GM19099 (cell line): ENCODE results near the gene ATP1A1.
A peak's percentile ranks its signal among the peaks of the same experiment; 100 is the strongest.

Experiments
- POLR2A ChIP-seq: IDR thresholded peaks from 3 replicates; pipeline ENCODE4 v1.6.1; 2011; ENCODE audit warnings: low read depth; ENCODE audit not compliant: insufficient read length; ENCODE audit errors: extremely low read depth

Gene ATP1A1

GRCh38 chr1:116374353-116375147 is 1.5 kb downstream of the ATP1A1 start:
- no peak for TF ChIP-seq POLR2A

DNA sequence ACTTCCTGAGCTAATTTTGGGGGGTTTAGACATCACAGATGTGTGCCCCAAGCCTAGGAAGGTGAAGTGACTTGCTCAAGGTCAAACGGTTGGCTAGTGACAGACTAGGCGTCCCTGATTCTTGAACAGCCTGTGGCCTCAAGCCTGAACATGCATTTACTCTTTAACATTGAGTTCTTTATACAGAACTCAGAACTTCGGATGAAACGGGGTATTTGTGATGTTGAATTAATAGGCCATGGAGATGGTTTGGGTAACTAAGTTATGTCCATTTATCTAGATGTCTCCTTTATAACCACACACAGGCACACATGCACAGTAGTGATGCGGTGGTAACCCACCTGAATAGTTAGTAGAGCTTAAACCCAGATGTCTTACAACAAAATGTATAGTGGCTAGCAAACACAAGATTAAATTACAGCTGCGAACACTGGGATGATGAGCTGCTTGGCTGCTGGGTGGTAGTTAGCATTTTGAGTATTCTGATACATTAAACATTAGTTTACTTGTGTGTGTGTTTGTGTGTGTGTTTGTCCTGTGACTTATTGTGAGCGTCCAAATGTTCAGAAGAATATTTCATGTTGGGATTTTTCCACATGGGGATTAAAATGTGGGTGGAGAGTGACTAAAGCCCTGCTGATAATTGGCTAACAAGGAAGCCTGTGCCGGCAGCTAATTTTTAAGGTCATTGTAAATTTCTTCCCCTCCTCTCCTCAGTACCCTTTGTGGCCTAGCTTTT is 2.3 kb downstream of the ATP1A1 start:
- TF ChIP-seq POLR2A: no peak

DNA sequence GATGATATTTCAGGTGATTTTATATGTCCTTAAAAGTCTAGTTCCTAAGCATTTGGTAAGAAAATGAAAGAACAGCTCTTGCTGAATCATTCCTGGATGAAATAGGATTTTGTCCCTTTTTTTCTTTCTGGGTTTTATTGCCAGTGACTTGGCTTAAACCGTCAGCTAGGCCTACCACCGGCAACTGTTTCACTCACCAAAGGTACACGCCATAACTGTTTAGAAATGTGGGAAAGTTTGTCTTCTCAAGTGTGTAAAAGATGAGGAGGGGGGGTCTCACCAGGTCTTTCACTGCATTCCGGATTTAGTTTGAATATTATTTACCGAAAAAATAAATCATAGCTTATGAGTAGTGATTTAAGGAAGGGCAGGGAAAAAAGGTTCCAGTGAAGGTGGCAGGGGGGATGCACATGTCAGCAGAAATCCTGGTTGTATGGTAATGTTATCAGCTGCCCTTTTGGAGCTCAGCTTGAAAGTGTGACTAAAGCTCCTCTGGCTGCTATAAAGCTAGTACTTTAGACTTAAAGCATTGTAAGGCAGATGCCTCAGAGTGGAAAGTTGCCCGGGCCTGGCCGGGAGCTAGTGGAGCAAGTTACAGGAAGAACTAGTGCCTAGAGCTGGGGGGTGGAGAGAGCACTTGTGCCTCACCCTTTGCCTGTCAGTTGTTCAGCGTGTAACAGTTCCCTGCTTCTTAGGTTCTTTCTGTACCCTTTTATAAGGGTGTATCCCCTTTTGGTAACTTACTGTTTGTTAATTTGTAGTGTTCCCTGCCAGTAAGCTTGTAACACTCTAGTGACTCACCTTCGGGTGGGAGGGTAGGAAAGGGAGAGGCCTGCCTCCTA is 3.1 kb downstream of the ATP1A1 start:
- TF ChIP-seq POLR2A: peak; percentile 16

- no peak for TF ChIP-seq POLR2A
Measured at GRCh38 chr1:116376729-116377086, 3.7 kb downstream of the ATP1A1 start.

- no peak for TF ChIP-seq POLR2A
Measured at GRCh38 chr1:116377541-116378529, 4.8 kb downstream of the ATP1A1 start.

- TF ChIP-seq POLR2A: no peak
Measured at GRCh38 chr1:116379057-116379630, 6.1 kb downstream of the ATP1A1 start.

GRCh38 chr1:116379674-116380498 is 6.8 kb downstream of the ATP1A1 start:
- TF ChIP-seq POLR2A: no peak

- TF ChIP-seq POLR2A: no peak
Measured at GRCh38 chr1:116380499-116381242, 7.6 kb downstream of the ATP1A1 start.

GRCh38 chr1:116382321-116382720 is 9.3 kb downstream of the ATP1A1 start:
- no peak for TF ChIP-seq POLR2A

- no peak for TF ChIP-seq POLR2A
Measured at GRCh38 chr1:116382857-116383483, 9.9 kb downstream of the ATP1A1 start.

GRCh38 chr1:116386042-116386441 is 13.0 kb downstream of the ATP1A1 start:
- no peak for TF ChIP-seq POLR2A

DNA sequence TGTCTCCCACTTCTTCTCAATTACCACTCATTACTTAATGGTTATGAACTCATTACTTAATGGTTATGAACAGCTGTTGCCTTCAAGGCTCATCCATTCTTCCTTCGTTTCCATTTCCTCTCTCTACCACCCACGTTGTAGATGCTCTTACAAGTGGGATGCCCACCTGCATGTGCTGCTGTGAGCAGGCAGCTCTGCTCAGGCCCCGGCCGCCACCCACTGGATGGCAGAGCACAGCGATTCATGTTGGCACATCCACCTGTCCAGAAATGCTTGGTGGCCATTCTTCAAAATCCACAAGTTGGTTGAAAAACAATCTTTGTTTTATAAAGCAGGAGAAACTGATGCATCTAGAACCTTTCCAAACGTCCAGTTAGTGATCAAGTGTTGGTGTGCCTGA is 14.5 kb downstream of the ATP1A1 start:
- no peak for TF ChIP-seq POLR2A

DNA sequence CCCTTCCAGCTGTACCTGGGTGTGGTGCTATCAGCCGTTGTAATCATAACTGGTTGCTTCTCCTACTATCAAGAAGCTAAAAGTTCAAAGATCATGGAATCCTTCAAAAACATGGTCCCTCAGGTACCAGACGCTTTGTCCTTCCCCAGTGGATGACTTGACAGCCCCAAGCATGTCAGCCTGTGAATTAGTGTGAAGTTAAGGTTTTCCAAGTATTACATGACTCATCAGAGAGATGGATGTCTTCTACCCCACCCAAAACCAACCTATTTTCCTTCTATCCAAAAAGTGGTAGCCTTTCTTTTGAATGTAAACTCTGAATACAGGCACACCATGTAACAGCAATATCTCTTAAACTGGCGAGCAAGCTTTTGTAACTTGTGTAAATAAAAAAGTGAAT is 15.1 kb downstream of the ATP1A1 start:
- TF ChIP-seq POLR2A: no peak
